Activated CD8-positive, alpha-beta memory T cell treated with anti-CD3 and anti-CD28 coated beads, Interleukin-2, amount 10 ng/mL, durations not matched to agents 7 days and 5 days (primary cell): Measurements from ENCODE around the gene AARSD1. TPM values are rescaled to one million over a fixed set of nuclear protein-coding genes. Genes with fewer than 3 reads are reported as not detected.
"Not testable (repeated sequence)": the region's sequence is repeated elsewhere in the genome, so short reads cannot be mapped to it uniquely, and the experiment has no call there.

ENCODE experiments used
- ATAC-seq: fragments of 150-1000 bp; cut with Tn5 transposase; one replicate; pipeline ENCODE4 v1.10.0; 2021; ENCODE audit warnings: moderate library complexity
- CTCF ChIA-PET: fragments of 350-600 bp; sonication (Branson Sonifier 250); formaldehyde crosslinking; loops from one replicate; lab custom pipeline; 2021; ENCODE audit warnings: antibody characterized with exemption; lab: Charles Lee
- DNase-seq: peaks from one replicate; pipeline ENCODE4 v3.0.0-alpha.2; 2020
- H3K27ac Mint-ChIP-seq: one replicate; pipeline ENCODE4 v1.8.0; 2021; ENCODE audit warnings: mild to moderate bottlenecking, mixed read lengths
- H3K27me3 Mint-ChIP-seq: one replicate; pipeline ENCODE4 v1.8.0; 2021; ENCODE audit warnings: mixed read lengths
- H3K36me3 Mint-ChIP-seq: one replicate; pipeline ENCODE4 v1.8.0; 2021; ENCODE audit warnings: mild to moderate bottlenecking, mixed read lengths
- H3K4me1 Mint-ChIP-seq: one replicate; pipeline ENCODE4 v1.8.0; 2021; ENCODE audit warnings: mixed read lengths
- H3K4me3 Mint-ChIP-seq: one replicate; pipeline ENCODE4 v1.8.0; 2021; ENCODE audit warnings: mild to moderate bottlenecking, moderate library complexity, mixed read lengths
- H3K9me3 Mint-ChIP-seq: one replicate; pipeline ENCODE4 v1.8.0; 2022; ENCODE audit warnings: low read depth, mixed read lengths
- total RNA-seq, 2 experiments: library from RNA; stranded (reverse); gene quantifications; one replicate each; pipeline ENCODE4 v1.2.3, GENCODE V29; 2021

The AARSD1 gene
- total RNA-seq, 2 experiments from 2014 or later, result 34.1 to 41.9 TPM

GRCh38 chr17:42975265-42975664 lies 11.0 kb upstream of the AARSD1 start:
- ATAC-seq (no peak), DNase-seq (no peak)
- no peaks in the 10 kb centered on the region for H3K9me3 Mint-ChIP-seq
- H3K27me3 Mint-ChIP-seq, result no peaks in the 10 kb centered on the region
- CTCF ChIA-PET, result no interaction called here
- no peak overlapping the region for H3K4me3 Mint-ChIP-seq
- H3K27ac Mint-ChIP-seq, result no peak overlapping the region
- no peaks in the 10 kb centered on the region for H3K36me3 Mint-ChIP-seq
- peaks cover 11% of the 10 kb centered on the region for H3K4me1 Mint-ChIP-seq

GRCh38 chr17:42973323-42973722 lies 9.1 kb upstream of the AARSD1 start:
- H3K27ac Mint-ChIP-seq, H3K4me3 Mint-ChIP-seq, H3K27me3 Mint-ChIP-seq, ATAC-seq, CTCF ChIA-PET, H3K36me3 Mint-ChIP-seq, DNase-seq, H3K4me1 Mint-ChIP-seq, H3K9me3 Mint-ChIP-seq: not testable (repeated sequence)

GRCh38 chr17:42971589-42971988 lies 7.3 kb upstream of the AARSD1 start:
- no peak overlapping the region for H3K27ac Mint-ChIP-seq
- no peaks in the 10 kb centered on the region for H3K36me3 Mint-ChIP-seq
- CTCF ChIA-PET, result interaction anchor here (1.2 kb wide), 1 partner anchor 32 kb away, joined by 3 read pairs; no protein-coding TSS in a partner anchor
- ATAC-seq (no peak), DNase-seq (no peak)
- no peaks in the 10 kb centered on the region for H3K9me3 Mint-ChIP-seq
- no peaks in the 10 kb centered on the region for H3K27me3 Mint-ChIP-seq
- H3K4me3 Mint-ChIP-seq, result no peak overlapping the region
- no peaks in the 10 kb centered on the region for H3K4me1 Mint-ChIP-seq

DNA sequence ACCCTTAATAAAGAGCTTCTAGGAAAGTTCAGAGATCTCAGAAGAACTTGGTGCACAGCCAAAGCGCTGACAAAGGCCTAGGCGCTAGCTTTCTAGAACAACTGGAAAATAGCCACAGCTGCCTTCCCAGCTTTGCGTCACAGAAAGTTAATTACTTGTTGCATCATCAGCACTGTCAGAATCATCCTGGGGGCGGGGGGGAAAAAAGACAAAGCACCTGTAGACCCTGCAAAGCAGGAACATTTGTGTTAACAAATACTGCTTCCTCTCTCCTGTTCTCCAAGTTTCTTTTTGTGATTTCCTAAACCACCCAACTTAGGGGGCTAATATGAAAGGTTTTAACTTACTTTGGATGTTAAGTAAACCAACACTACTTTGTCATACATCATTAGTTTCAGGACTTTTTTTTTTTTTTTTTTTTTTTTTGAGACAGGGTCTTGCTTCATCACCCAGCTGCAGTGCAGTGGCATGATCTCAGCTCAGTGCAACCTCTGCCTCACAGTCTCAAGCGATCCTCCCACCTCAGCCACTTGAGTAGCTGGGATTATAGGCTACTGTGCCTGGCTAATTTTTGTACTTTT lies 4.8 kb upstream of the AARSD1 start:
- H3K36me3 Mint-ChIP-seq, result peaks cover 3% of the 10 kb centered on the region
- DNase-seq, result no peak
- H3K9me3 Mint-ChIP-seq, result no peaks in the 10 kb centered on the region
- CTCF ChIA-PET, result interaction anchor here (0.7 to 1.8 kb wide), 2 partner anchors 29 to 142 kb away, joined by 3 to 6 read pairs; partner anchors contain the start of gene RPL27
- ATAC-seq, result no peak
- H3K27ac Mint-ChIP-seq, result no peak overlapping the region
- H3K4me1 Mint-ChIP-seq, result peaks cover 6% of the 10 kb centered on the region
- H3K27me3 Mint-ChIP-seq, result no peaks in the 10 kb centered on the region
- no peak overlapping the region for H3K4me3 Mint-ChIP-seq

- ATAC-seq, result no peak
Measured at GRCh38 chr17:42967925-42968324, 3.7 kb upstream of the AARSD1 start.

GRCh38 chr17:42953669-42954068 lies 10.6 kb downstream of the AARSD1 start:
- Mint-ChIP-seq H3K27me3 (no peaks in the 10 kb centered on the region), H3K9me3 (no peaks in the 10 kb centered on the region), H3K36me3 (peaks cover 31% of the 10 kb centered on the region), H3K4me3 (no peak overlapping the region), H3K4me1 (peaks cover 10% of the 10 kb centered on the region), H3K27ac (no peak overlapping the region)
- no peak for ATAC-seq
- CTCF ChIA-PET, result interaction anchor here (0.9 kb wide), 1 partner anchor 25 kb away, joined by 3 read pairs; no protein-coding TSS in a partner anchor
- no peak for DNase-seq

More at GRCh38 chr17:42967925-42968324, 3.7 kb upstream of the AARSD1 start:
- no peak for DNase-seq
- Mint-ChIP-seq H3K36me3 (peaks cover 8% of the 10 kb centered on the region), H3K27ac (no peak overlapping the region), H3K4me1 (peaks cover 13% of the 10 kb centered on the region), H3K4me3 (no peak overlapping the region), H3K27me3 (no peaks in the 10 kb centered on the region), H3K9me3 (no peaks in the 10 kb centered on the region)
- CTCF ChIA-PET, result no interaction called here

GRCh38 chr17:42950044-42950783 lies 14.0 kb downstream of the AARSD1 start:
- Mint-ChIP-seq H3K4me3 (no peak overlapping the region), H3K4me1 (peaks cover 10% of the 10 kb centered on the region), H3K36me3 (peaks cover 16% of the 10 kb centered on the region), H3K27ac (no peak overlapping the region), H3K27me3 (no peaks in the 10 kb centered on the region), H3K9me3 (no peaks in the 10 kb centered on the region)
- ATAC-seq (no peak), DNase-seq (no peak)
- CTCF ChIA-PET, result no interaction called here

GRCh38 chr17:42946812-42947211 lies 17.4 kb downstream of the AARSD1 start:
- CTCF ChIA-PET, result no interaction called here
- DNase-seq, result no peak
- Mint-ChIP-seq H3K36me3 (peaks cover 4% of the 10 kb centered on the region), H3K4me3 (no peak overlapping the region), H3K27me3 (no peaks in the 10 kb centered on the region), H3K9me3 (no peaks in the 10 kb centered on the region), H3K27ac (no peak overlapping the region), H3K4me1 (peaks cover 2% of the 10 kb centered on the region)
- ATAC-seq, result no peak

- CTCF ChIA-PET, result no interaction called here
- H3K36me3 Mint-ChIP-seq, result peaks cover under 1% of the 10 kb centered on the region
Measured at GRCh38 chr17:42944211-42944610, 20.0 kb downstream of the AARSD1 start.

DNA sequence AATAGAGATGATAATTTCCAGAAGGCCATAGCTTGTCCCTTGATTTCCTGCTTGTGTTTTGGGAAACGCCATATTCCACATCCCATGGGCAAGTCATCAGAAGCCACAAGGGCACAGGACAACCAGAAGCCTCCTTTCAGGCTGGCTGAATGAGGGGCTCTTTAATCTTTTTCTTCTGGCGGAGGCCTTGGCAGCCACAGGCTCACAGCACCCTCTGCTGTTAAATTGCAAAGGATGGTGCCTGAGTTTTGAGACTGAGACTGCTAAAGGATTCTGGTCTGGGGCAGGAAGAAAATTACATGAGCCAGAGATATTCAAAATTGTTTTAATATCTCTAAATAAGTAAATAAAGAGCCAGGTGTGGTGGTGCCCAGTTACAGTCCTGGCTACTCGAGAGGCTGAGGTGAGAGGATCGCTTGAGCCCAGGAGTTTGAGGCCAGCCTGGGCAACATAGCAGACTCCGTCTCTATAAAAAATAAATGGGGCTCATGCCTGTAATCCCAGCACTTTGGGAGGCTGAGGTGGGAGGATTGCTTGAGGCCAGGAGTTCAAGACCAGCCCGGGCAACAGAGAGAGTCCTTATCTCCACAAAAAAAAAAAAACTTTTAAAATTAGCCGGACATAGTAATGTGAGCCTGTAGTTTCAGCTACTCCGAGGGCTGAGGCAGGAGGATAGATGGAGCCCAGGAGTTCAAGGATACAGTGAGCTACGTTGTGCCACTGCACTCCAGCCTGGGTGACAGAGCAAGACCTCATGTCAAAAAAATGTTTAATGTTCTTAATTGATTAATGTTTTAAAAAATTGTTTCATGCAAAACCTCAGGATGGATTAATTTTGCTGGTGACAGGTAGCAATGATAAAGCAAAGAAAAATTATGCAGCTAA lies 26.3 kb downstream of the AARSD1 start:
- Mint-ChIP-seq H3K27me3 (peaks cover 25% of the 10 kb centered on the region), H3K36me3 (no peaks in the 10 kb centered on the region), H3K4me1 (no peaks in the 10 kb centered on the region), H3K27ac (no peak overlapping the region), H3K9me3 (no peaks in the 10 kb centered on the region), H3K4me3 (no peak overlapping the region)
- DNase-seq, result peak; percentile 45
- peak; percentile 39 for ATAC-seq
- CTCF ChIA-PET, result interaction anchor here (0.8 to 3.1 kb wide), 4 partner anchors 9 to 359 kb away, joined by 3 to 7 read pairs (median 4); partner anchors contain the start of gene PSME3

More at GRCh38 chr17:42944211-42944610, 20.0 kb downstream of the AARSD1 start:
- H3K9me3 Mint-ChIP-seq, result no peaks in the 10 kb centered on the region
- ATAC-seq (no peak), DNase-seq (no peak)
- no peak overlapping the region for H3K4me3 Mint-ChIP-seq
- H3K4me1 Mint-ChIP-seq, result no peaks in the 10 kb centered on the region
- H3K27ac Mint-ChIP-seq, result no peak overlapping the region
- H3K27me3 Mint-ChIP-seq, result peaks cover 9% of the 10 kb centered on the region

DNA sequence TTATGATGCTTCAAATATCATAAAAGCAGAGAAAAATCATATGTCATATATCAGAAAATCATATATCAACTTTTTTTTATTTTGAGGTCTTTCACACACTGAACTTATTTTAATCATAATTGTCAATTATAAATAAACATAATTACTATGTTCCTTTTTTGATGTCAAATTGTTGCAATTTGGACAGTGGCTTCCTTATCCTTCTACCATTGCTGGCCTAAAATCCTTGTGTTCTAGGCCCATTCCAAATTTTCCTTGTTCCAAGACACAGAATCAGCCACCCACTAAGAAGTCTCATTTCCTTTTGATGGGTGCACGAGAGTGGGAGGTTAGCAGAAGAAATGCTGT lies 34.8 kb downstream of the AARSD1 start:
- Mint-ChIP-seq H3K27ac (peak overlapping the region; percentile 61), H3K4me3 (no peak overlapping the region), H3K27me3 (peaks cover 5% of the 10 kb centered on the region), H3K4me1 (peaks cover 17% of the 10 kb centered on the region), H3K36me3 (no peaks in the 10 kb centered on the region), H3K9me3 (no peaks in the 10 kb centered on the region)
- DNase-seq (no peak), ATAC-seq (no peak)
- CTCF ChIA-PET, result interaction anchor here (0.8 to 1.8 kb wide), 8 partner anchors 9 to 352 kb away, joined by 3 to 8 read pairs (median 5); partner anchors contain the start of genes BECN1, PSMC3IP and RPL27

- Mint-ChIP-seq H3K4me1 (peaks cover 17% of the 10 kb centered on the region), H3K9me3 (no peaks in the 10 kb centered on the region), H3K36me3 (no peaks in the 10 kb centered on the region), H3K4me3 (no peak overlapping the region), H3K27ac (peak overlapping the region; percentile 61), H3K27me3 (peaks cover 5% of the 10 kb centered on the region)
- ATAC-seq (peak; percentile 90), DNase-seq (peak; percentile 55)
- CTCF ChIA-PET, result interaction anchor here (0.6 to 1.8 kb wide), 14 partner anchors 10 to 361 kb away, joined by 3 to 8 read pairs (median 3); partner anchors contain the start of genes BECN1, PSMC3IP and RPL27
Measured at GRCh38 chr17:42928714-42929496, 35.3 kb downstream of the AARSD1 start.
